ENCODE data around the gene SNRNP25.

The SNRNP25 gene

GRCh38 chr16:91484-91883, 37.9 kb downstream of the SNRNP25 start:
- H3K4me1 ChIP-seq (ENCODE audit: control insufficient read depth, insufficient read depth, low read length, unreplicated experiment), result peaks cover 11% of the 10 kb centered on the region
- no peak overlapping the region for H3K27ac ChIP-seq (ENCODE audit: low read depth, low read length)
- H2AFZ ChIP-seq (ENCODE audit: low read length, unreplicated experiment), result no peak overlapping the region
- no peak overlapping the region for H3K4me3 ChIP-seq (ENCODE audit: low read depth, low read length)
- H3K27me3 ChIP-seq (ENCODE audit: insufficient read depth, low read length), result no peaks in the 10 kb centered on the region
- H3K79me2 ChIP-seq (ENCODE audit: control insufficient read depth, insufficient read depth, low read length, unreplicated experiment), result no peaks in the 10 kb centered on the region
- peaks cover 7% of the 10 kb centered on the region; the same call in 1 of the 2 replicates for H3K36me3 ChIP-seq (ENCODE audit: insufficient read depth, low read length)

- no peaks in the 10 kb centered on the region for H3K27me3 ChIP-seq (ENCODE audit: insufficient read depth, low read length)
Observed at GRCh38 chr16:92431-93339, 39.1 kb downstream of the SNRNP25 start.

GRCh38 chr16:94918-95265, 41.3 kb downstream of the SNRNP25 start:
- no peaks in the 10 kb centered on the region for H3K27me3 ChIP-seq (ENCODE audit: insufficient read depth, low read length)
- no peak overlapping the region for H2AFZ ChIP-seq (ENCODE audit: low read length, unreplicated experiment)
- peaks cover 11% of the 10 kb centered on the region for H3K4me1 ChIP-seq (ENCODE audit: control insufficient read depth, insufficient read depth, low read length, unreplicated experiment)
- H3K79me2 ChIP-seq (ENCODE audit: control insufficient read depth, insufficient read depth, low read length, unreplicated experiment), result no peaks in the 10 kb centered on the region
- peaks cover 4% of the 10 kb centered on the region; the same call in 1 of the 2 replicates for H3K36me3 ChIP-seq (ENCODE audit: insufficient read depth, low read length)
- H3K27ac ChIP-seq (ENCODE audit: low read depth, low read length), result no peak overlapping the region
- no peak overlapping the region for H3K4me3 ChIP-seq (ENCODE audit: low read depth, low read length)

More at GRCh38 chr16:92431-93339, 39.1 kb downstream of the SNRNP25 start:
- no peak overlapping the region for H3K4me3 ChIP-seq (ENCODE audit: low read depth, low read length)
- no peaks in the 10 kb centered on the region for H3K79me2 ChIP-seq (ENCODE audit: control insufficient read depth, insufficient read depth, low read length, unreplicated experiment)
- peaks cover 11% of the 10 kb centered on the region for H3K4me1 ChIP-seq (ENCODE audit: control insufficient read depth, insufficient read depth, low read length, unreplicated experiment)
- H2AFZ ChIP-seq (ENCODE audit: low read length, unreplicated experiment), result no peak overlapping the region
- H3K36me3 ChIP-seq (ENCODE audit: insufficient read depth, low read length), result peaks cover 7% of the 10 kb centered on the region; the same call in 1 of the 2 replicates
- H3K27ac ChIP-seq (ENCODE audit: low read depth, low read length), result no peak overlapping the region

- Histone ChIP-seq H3K27ac (ENCODE audit: low read depth, low read length) (no peak overlapping the region), H3K36me3 (ENCODE audit: insufficient read depth, low read length) (peaks cover 4% of the 10 kb centered on the region; the same call in 1 of the 2 replicates), H3K4me1 (ENCODE audit: control insufficient read depth, insufficient read depth, low read length, unreplicated experiment) (peaks cover 11% of the 10 kb centered on the region), H2AFZ (ENCODE audit: low read length, unreplicated experiment) (no peak overlapping the region), H3K79me2 (ENCODE audit: control insufficient read depth, insufficient read depth, low read length, unreplicated experiment) (no peaks in the 10 kb centered on the region), H3K27me3 (ENCODE audit: insufficient read depth, low read length) (no peaks in the 10 kb centered on the region), H3K4me3 (ENCODE audit: low read depth, low read length) (no peak overlapping the region)
Observed at GRCh38 chr16:96935-97381, 43.3 kb downstream of the SNRNP25 start.

GRCh38 chr16:97822-98221, 44.2 kb downstream of the SNRNP25 start:
- Histone ChIP-seq H3K79me2 (ENCODE audit: control insufficient read depth, insufficient read depth, low read length, unreplicated experiment) (no peaks in the 10 kb centered on the region), H3K27ac (ENCODE audit: low read depth, low read length) (no peak overlapping the region), H3K4me3 (ENCODE audit: low read depth, low read length) (no peak overlapping the region), H3K36me3 (ENCODE audit: insufficient read depth, low read length) (peaks cover 4% of the 10 kb centered on the region; the same call in 1 of the 2 replicates), H3K27me3 (ENCODE audit: insufficient read depth, low read length) (no peaks in the 10 kb centered on the region), H3K4me1 (ENCODE audit: control insufficient read depth, insufficient read depth, low read length, unreplicated experiment) (peaks cover 19% of the 10 kb centered on the region), H2AFZ (ENCODE audit: low read length, unreplicated experiment) (no peak overlapping the region)

- Histone ChIP-seq H3K4me1 (ENCODE audit: control insufficient read depth, insufficient read depth, low read length, unreplicated experiment) (peaks cover 11% of the 10 kb centered on the region), H3K36me3 (ENCODE audit: insufficient read depth, low read length) (no peaks in the 10 kb centered on the region), H3K27me3 (ENCODE audit: insufficient read depth, low read length) (no peaks in the 10 kb centered on the region), H3K27ac (ENCODE audit: low read depth, low read length) (no peak overlapping the region), H3K79me2 (ENCODE audit: control insufficient read depth, insufficient read depth, low read length, unreplicated experiment) (no peaks in the 10 kb centered on the region), H3K4me3 (ENCODE audit: low read depth, low read length) (no peak overlapping the region), H2AFZ (ENCODE audit: low read length, unreplicated experiment) (no peak overlapping the region)
Observed at GRCh38 chr16:100989-101388, 47.4 kb downstream of the SNRNP25 start.

- peaks cover 11% of the 10 kb centered on the region for H3K4me1 ChIP-seq (ENCODE audit: control insufficient read depth, insufficient read depth, low read length, unreplicated experiment)
Observed at GRCh38 chr16:101586-101985, 48.0 kb downstream of the SNRNP25 start.

GRCh38 chr16:102060-102855, 48.6 kb downstream of the SNRNP25 start:
- H3K79me2 ChIP-seq (ENCODE audit: control insufficient read depth, insufficient read depth, low read length, unreplicated experiment), result no peaks in the 10 kb centered on the region
- no peak overlapping the region for H2AFZ ChIP-seq (ENCODE audit: low read length, unreplicated experiment)
- H3K27ac ChIP-seq (ENCODE audit: low read depth, low read length), result peak overlapping the region; percentile 47; the same call in 1 of the 2 replicates
- no peak overlapping the region for H3K4me3 ChIP-seq (ENCODE audit: low read depth, low read length)
- H3K27me3 ChIP-seq (ENCODE audit: insufficient read depth, low read length), result no peaks in the 10 kb centered on the region
- peaks cover 3% of the 10 kb centered on the region; the same call in 1 of the 2 replicates for H3K36me3 ChIP-seq (ENCODE audit: insufficient read depth, low read length)
- H3K4me1 ChIP-seq (ENCODE audit: control insufficient read depth, insufficient read depth, low read length, unreplicated experiment), result peaks cover 11% of the 10 kb centered on the region

More at GRCh38 chr16:101586-101985, 48.0 kb downstream of the SNRNP25 start:
- Histone ChIP-seq H3K36me3 (ENCODE audit: insufficient read depth, low read length) (peaks cover under 1% of the 10 kb centered on the region; the same call in 1 of the 2 replicates), H2AFZ (ENCODE audit: low read length, unreplicated experiment) (no peak overlapping the region), H3K27ac (ENCODE audit: low read depth, low read length) (peak overlapping the region; percentile 47; the same call in 1 of the 2 replicates), H3K79me2 (ENCODE audit: control insufficient read depth, insufficient read depth, low read length, unreplicated experiment) (no peaks in the 10 kb centered on the region), H3K4me3 (ENCODE audit: low read depth, low read length) (no peak overlapping the region), H3K27me3 (ENCODE audit: insufficient read depth, low read length) (no peaks in the 10 kb centered on the region)

GRCh38 chr16:104355-104754, 50.7 kb downstream of the SNRNP25 start:
- H3K4me3 ChIP-seq (ENCODE audit: low read depth, low read length), result no peak overlapping the region
- peaks cover 11% of the 10 kb centered on the region for H3K4me1 ChIP-seq (ENCODE audit: control insufficient read depth, insufficient read depth, low read length, unreplicated experiment)
- H2AFZ ChIP-seq (ENCODE audit: low read length, unreplicated experiment), result no peak overlapping the region
- H3K79me2 ChIP-seq (ENCODE audit: control insufficient read depth, insufficient read depth, low read length, unreplicated experiment), result peaks cover 2% of the 10 kb centered on the region
- H3K36me3 ChIP-seq (ENCODE audit: insufficient read depth, low read length), result peaks cover 3% of the 10 kb centered on the region; the same call in 1 of the 2 replicates
- no peaks in the 10 kb centered on the region for H3K27me3 ChIP-seq (ENCODE audit: insufficient read depth, low read length)
- H3K27ac ChIP-seq (ENCODE audit: low read depth, low read length), result no peak overlapping the region

- Histone ChIP-seq H3K27me3 (ENCODE audit: insufficient read depth, low read length) (no peaks in the 10 kb centered on the region), H3K4me3 (ENCODE audit: low read depth, low read length) (no peak overlapping the region), H3K79me2 (ENCODE audit: control insufficient read depth, insufficient read depth, low read length, unreplicated experiment) (peaks cover 2% of the 10 kb centered on the region), H2AFZ (ENCODE audit: low read length, unreplicated experiment) (no peak overlapping the region), H3K27ac (ENCODE audit: low read depth, low read length) (no peak overlapping the region), H3K36me3 (ENCODE audit: insufficient read depth, low read length) (peaks cover 3% of the 10 kb centered on the region; the same call in 1 of the 2 replicates), H3K4me1 (ENCODE audit: control insufficient read depth, insufficient read depth, low read length, unreplicated experiment) (peaks cover 11% of the 10 kb centered on the region)
Observed at GRCh38 chr16:104928-105327, 51.3 kb downstream of the SNRNP25 start.

Measured in ACC112 (cell line).